ENCODE measurements around the gene PDK3. TPM values are rescaled to one million over a fixed set of nuclear protein-coding genes. Genes with fewer than 3 reads are reported as not detected.

The PDK3 gene
- total RNA-seq, 1 experiment from 2014 or later, result 22.6 TPM

- DNase-seq (no peak), ATAC-seq (no peak)
- H3K27ac ChIP-seq (ENCODE audit: low read length), result no peak overlapping the region
- H3K27me3 ChIP-seq (ENCODE audit: low read length), result no peaks in the 10 kb centered on the region
- H2AFZ ChIP-seq (ENCODE audit: low read length), result no peak overlapping the region
- ChIA-PET CTCF (no interaction called here), POLR2A (ENCODE audit: unreplicated experiment) (no interaction called here)
- H3K4me1 ChIP-seq (ENCODE audit: insufficient read depth, low read length), result peaks cover 11% of the 10 kb centered on the region; the same call in 1 of the 2 replicates
- no peaks in the 10 kb centered on the region for H3K9me3 ChIP-seq (ENCODE audit: low read length)
- no TSS peak for BruUV-seq (replicated peaks)
- H3F3A ChIP-seq (ENCODE audit: low read length, unreplicated experiment), result no peaks in the 10 kb centered on the region
- peaks cover 9% of the 10 kb centered on the region; the same call in 1 of the 2 replicates for H3K79me2 ChIP-seq (ENCODE audit: low read length)
- TF ChIP-seq CTCF (conservative IDR thresholded peaks at IDR 0.05; ENCODE audit: low read depth, low read length) (no peak), EZH2phosphoT487 (IDR thresholded peaks at IDR 0.05; ENCODE audit: borderline replicate concordance, low read length) (no peak), EZH2 (IDR thresholded peaks at IDR 0.05; ENCODE audit: low read length, unreplicated experiment) (no peak)
- H3K4me2 ChIP-seq (ENCODE audit: low read length), result no peak overlapping the region
- H3K4me3 ChIP-seq (ENCODE audit: low read length), result no peak overlapping the region
- intact Hi-C loops (cut with micrococcal nuclease), result no loop called here
- H3K9me2 ChIP-seq (replicated peaks; ENCODE audit: low read length), result no peaks in the 10 kb centered on the region
- no peaks in the 10 kb centered on the region for H4K20me1 ChIP-seq (ENCODE audit: low read length)
- H3K9ac ChIP-seq (ENCODE audit: low read length), result no peak overlapping the region
- no peaks in the 10 kb centered on the region for H3K36me3 ChIP-seq (ENCODE audit: low read depth, low read length)
Measured at GRCh38 chrX:24463077-24463476, 2.0 kb upstream of the PDK3 start.

- no peak overlapping the region for H3K27ac ChIP-seq (ENCODE audit: low read length)
- H4K20me1 ChIP-seq (ENCODE audit: low read length), result no peaks in the 10 kb centered on the region
- no peaks in the 10 kb centered on the region for H3K9me3 ChIP-seq (ENCODE audit: low read length)
- DNase-seq (no peak), ATAC-seq (no peak)
- H3K4me3 ChIP-seq (ENCODE audit: low read length), result peak overlapping the region; percentile 88
- no peaks in the 10 kb centered on the region for H3K9me2 ChIP-seq (replicated peaks; ENCODE audit: low read length)
- no peaks in the 10 kb centered on the region for H3K36me3 ChIP-seq (ENCODE audit: low read depth, low read length)
- intact Hi-C loops (cut with micrococcal nuclease), result loop anchor here (2.0 kb wide), 1 partner anchor 30 kb away; no protein-coding TSS in a partner anchor
- H3K9ac ChIP-seq (ENCODE audit: low read length), result 0 out of 2 replicates have a peak overlapping the region, but pooled peaks have one; percentile 23
- BruUV-seq (replicated peaks), result TSS peak; percentile 29
- TF ChIP-seq CTCF (conservative IDR thresholded peaks at IDR 0.05; ENCODE audit: low read depth, low read length), result no peak
- no peak for TF ChIP-seq EZH2 (IDR thresholded peaks at IDR 0.05; ENCODE audit: low read length, unreplicated experiment)
- TF ChIP-seq EZH2phosphoT487 (IDR thresholded peaks at IDR 0.05; ENCODE audit: borderline replicate concordance, low read length), result no peak
- peak overlapping the region; percentile 81 for H2AFZ ChIP-seq (ENCODE audit: low read length)
- H3F3A ChIP-seq (ENCODE audit: low read length, unreplicated experiment), result no peaks in the 10 kb centered on the region
- peaks cover 9% of the 10 kb centered on the region; the same call in 1 of the 2 replicates for H3K79me2 ChIP-seq (ENCODE audit: low read length)
- no peaks in the 10 kb centered on the region for H3K27me3 ChIP-seq (ENCODE audit: low read length)
- peak overlapping the region; percentile 94 for H3K4me2 ChIP-seq (ENCODE audit: low read length)
- H3K4me1 ChIP-seq (ENCODE audit: insufficient read depth, low read length), result peaks cover 11% of the 10 kb centered on the region; the same call in 1 of the 2 replicates
- POLR2A ChIA-PET (ENCODE audit: unreplicated experiment), result no interaction called here
- CTCF ChIA-PET, result interaction anchor here (0.5 kb wide), 1 partner anchor 300 kb away, joined by 4 read pairs; no protein-coding TSS in a partner anchor
Measured at GRCh38 chrX:24464498-24464835, 619 bp upstream of the PDK3 start.

GRCh38 chrX:24465532-24465865 is 413 bp downstream of the PDK3 start:
- no TSS peak for BruUV-seq (replicated peaks)
- POLR2A ChIA-PET (ENCODE audit: unreplicated experiment), result no interaction called here

More at GRCh38 chrX:24465532-24465865, 413 bp downstream of the PDK3 start:
- peak overlapping the region; percentile 94 for H3K4me2 ChIP-seq (ENCODE audit: low read length)
- H3K9me2 ChIP-seq (replicated peaks; ENCODE audit: low read length), result no peaks in the 10 kb centered on the region
- ATAC-seq, result no peak
- H3K27me3 ChIP-seq (ENCODE audit: low read length), result no peaks in the 10 kb centered on the region
- H3K27ac ChIP-seq (ENCODE audit: low read length), result no peak overlapping the region
- no peaks in the 10 kb centered on the region for H3K36me3 ChIP-seq (ENCODE audit: low read depth, low read length)
- peaks cover 9% of the 10 kb centered on the region; the same call in 1 of the 2 replicates for H3K79me2 ChIP-seq (ENCODE audit: low read length)
- intact Hi-C loops (cut with micrococcal nuclease), result loop anchor here (2.0 kb wide), 1 partner anchor 29 kb away; no protein-coding TSS in a partner anchor
- H3K9ac ChIP-seq (ENCODE audit: low read length), result peak overlapping the region; percentile 44
- H3F3A ChIP-seq (ENCODE audit: low read length, unreplicated experiment), result no peaks in the 10 kb centered on the region
- no peaks in the 10 kb centered on the region for H3K9me3 ChIP-seq (ENCODE audit: low read length)
- TF ChIP-seq EZH2phosphoT487 (IDR thresholded peaks at IDR 0.05; ENCODE audit: borderline replicate concordance, low read length) (no peak), EZH2 (IDR thresholded peaks at IDR 0.05; ENCODE audit: low read length, unreplicated experiment) (no peak), CTCF (conservative IDR thresholded peaks at IDR 0.05; ENCODE audit: low read depth, low read length) (no peak)
- no peaks in the 10 kb centered on the region for H4K20me1 ChIP-seq (ENCODE audit: low read length)
- peak overlapping the region; percentile 92 for H2AFZ ChIP-seq (ENCODE audit: low read length)
- CTCF ChIA-PET, result no interaction called here
- H3K4me3 ChIP-seq (ENCODE audit: low read length), result peak overlapping the region; percentile 88
- DNase-seq, result no peak
- peaks cover 11% of the 10 kb centered on the region; the same call in 1 of the 2 replicates for H3K4me1 ChIP-seq (ENCODE audit: insufficient read depth, low read length)
